Fibroblast of upper back skin (primary cell): Measurements from ENCODE around the gene ZC3H4.

ENCODE experiments used
- DNase-seq: peaks from one replicate; pipeline ENCODE4 v3.0.0-alpha.2; 2013

The ZC3H4 gene

DNA sequence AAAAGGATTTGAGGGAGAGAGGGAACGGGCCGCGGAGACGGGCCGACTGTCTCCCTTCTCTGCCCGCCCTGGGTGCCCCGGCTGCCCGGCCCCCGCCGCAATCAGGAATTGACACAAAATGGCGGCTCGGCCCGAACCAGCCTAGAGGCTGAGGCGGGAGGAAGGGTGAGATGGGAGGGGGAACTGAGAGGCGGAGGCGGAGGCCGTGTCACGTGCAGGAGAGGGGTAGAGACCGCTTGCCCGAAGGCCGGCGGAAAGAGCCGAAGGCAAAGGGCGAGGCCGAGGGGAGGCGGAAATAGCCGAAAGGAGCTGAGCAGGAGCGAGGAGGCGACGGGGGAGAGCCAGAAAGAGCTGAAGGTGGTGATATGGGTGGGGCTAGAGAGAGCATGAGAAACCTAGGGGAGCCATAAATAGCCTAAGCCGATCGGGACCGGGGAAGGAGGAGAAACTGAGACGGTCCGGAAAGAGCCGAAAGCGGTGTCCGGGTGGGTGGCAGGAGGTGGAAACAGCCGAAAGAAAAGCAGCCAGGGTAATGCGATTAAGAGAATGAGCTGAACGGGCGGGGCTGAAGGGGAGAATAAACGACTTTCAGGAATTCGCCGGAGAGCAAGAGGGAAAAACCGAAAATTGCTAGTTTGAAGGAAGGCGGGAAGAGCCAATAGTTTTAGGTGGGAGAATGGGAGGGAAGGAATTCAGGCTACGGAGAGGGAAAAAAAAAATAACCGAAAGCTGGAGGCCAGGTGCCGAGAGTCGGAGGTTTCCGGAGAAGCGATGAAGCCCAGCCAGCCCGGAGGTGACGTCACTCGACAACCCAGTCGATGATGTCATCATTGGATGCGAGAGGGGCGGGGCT is at the start of gene ZC3H4:
Gene ZC3H4 (minus strand): TSS at position 780 of the 853 bp plus-strand sequence. CDS start 1,192 bp downstream, outside the sequence.
- peak; percentile 99 for DNase-seq

GRCh38 chr19:47161876-47162489 is 48.4 kb upstream of the ZC3H4 start:
- no peak for DNase-seq

DNA sequence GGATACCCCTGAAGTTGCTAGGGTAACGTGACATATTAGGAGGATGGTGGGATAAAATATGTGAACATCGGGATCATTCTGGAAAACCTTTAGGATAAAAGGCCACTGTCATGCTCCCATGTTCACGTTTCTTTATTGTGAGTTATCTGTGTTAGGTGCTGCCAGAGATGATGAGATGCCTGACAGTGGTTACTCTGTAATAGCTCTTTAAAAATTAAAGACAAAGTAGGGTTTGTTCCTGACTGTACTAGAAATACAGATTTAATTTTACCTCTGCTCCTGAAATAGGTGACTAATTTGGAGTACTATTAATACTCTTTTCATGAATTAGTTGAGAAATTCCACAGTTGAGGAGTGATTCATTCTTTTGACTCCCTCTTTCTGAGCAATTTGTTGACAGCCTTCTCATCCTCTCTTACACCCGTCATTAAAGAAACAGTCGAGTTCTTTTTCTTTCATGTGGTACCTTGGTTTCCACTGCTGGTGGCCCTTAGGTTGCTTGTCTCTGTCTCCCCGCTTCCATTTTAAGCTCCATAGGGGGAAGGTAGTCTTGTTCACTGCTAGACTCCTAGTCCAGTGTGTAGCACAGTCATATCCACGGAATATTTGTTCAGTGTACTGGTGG is 45.4 kb upstream of the ZC3H4 start:
- peak; percentile 62 for DNase-seq

DNA sequence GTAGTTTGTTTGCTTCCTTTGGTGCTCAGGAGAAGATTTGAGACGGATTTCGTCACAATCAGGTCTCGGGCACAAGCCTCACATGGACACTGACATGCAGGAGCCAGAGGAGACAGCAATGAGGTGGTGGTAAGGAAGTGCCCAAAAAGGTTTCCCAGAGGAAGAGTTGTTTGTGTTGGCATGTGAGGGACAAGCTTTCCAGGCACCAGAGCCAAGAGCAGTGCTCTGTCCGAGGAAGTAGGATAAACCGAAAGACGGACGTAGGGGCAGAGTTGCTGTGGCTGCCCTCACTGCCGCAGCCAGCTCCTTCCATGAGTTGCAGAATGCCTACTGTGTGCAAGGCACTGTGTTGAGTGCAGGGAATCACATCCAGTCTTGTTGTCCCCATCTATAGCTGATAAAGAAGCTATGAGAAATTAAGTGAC is 44.8 kb upstream of the ZC3H4 start:
- DNase-seq, result no peak

- peak; percentile 80 for DNase-seq
Measured at GRCh38 chr19:47157431-47158321, 44.1 kb upstream of the ZC3H4 start.

GRCh38 chr19:47156861-47157430 is 43.4 kb upstream of the ZC3H4 start:
- peak; percentile 47 for DNase-seq

DNA sequence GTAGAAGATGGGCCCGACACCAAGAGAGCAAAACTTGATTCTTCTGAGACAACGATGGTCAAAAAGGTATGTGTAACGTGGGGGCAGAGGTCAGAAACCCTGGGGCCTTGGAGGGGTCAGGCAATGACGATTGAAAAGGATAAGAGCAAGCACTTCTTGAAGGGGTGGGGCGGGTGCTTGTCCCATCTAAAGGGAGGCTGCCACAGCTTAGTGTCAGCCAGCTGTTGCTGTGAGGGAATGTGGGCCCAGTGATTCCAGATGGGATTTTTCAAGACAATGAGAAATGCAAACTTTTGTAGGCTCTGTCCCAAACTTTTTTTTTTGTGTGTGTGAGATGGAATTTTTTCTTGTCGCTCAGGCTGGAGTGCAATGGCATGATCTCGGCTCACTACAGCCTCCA is 41.6 kb upstream of the ZC3H4 start:
- DNase-seq, result no peak

- DNase-seq, result no peak
Measured at GRCh38 chr19:47153266-47153665, 39.7 kb upstream of the ZC3H4 start.

GRCh38 chr19:47152632-47153031 is 39.1 kb upstream of the ZC3H4 start:
- no peak for DNase-seq

DNA sequence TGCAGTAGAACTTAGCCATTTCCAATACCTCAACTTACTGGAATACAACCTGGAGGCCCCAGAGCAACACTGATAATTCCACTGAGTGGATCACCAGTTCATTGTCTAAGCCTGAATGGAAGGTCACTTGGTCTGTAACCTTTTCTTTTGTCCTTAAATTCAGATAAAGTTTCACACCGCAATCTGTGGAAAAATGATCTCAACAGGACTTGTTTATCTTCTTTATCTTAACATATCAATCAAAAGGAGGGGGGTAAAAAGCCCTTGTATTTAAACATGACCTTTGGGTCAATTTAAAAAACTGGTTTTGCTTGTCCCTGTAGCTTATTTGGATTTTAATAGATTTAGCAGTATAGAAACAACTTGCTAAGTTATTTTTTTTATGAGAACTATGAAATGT is 38.6 kb upstream of the ZC3H4 start:
- DNase-seq, result no peak

DNA sequence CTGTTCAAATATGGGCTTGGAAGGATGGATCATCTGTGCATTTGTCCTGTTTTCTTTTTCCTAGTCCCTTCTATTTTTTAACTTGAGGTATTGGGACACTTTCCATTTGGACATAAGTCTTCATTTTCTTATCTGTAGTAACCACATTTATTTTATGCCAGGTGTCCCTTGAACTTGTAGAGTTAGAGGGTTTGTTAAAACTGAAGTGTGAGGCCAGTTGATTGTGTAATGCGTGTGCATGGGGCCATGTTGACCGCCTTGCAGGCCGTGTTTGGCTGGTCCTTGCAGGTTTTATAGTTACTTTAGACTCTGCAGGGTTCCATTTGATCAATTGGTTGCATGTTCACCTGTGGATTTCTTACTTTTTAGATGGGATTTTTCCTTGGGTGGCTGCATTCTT is 38.1 kb upstream of the ZC3H4 start:
- DNase-seq, result no peak

DNA sequence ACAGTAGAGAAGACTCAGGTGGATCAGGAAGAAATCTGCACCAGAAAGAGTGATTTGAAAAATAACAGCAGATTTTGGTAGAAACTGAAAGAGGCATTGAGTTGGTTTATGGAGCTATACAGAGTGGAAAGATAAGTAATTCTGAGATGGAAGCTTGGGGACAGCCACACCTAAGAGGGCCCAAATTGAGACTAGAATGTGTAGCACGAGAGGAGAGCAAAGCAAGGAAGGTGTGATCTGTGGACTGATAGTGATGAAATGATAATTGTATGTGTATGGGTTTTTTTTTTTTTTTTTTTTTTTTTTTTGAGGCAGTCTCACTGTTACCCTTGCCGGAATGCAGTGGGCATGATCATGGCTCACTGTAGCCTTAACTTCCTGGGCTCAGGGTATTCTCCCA is 33.3 kb upstream of the ZC3H4 start:
- no peak for DNase-seq

DNA sequence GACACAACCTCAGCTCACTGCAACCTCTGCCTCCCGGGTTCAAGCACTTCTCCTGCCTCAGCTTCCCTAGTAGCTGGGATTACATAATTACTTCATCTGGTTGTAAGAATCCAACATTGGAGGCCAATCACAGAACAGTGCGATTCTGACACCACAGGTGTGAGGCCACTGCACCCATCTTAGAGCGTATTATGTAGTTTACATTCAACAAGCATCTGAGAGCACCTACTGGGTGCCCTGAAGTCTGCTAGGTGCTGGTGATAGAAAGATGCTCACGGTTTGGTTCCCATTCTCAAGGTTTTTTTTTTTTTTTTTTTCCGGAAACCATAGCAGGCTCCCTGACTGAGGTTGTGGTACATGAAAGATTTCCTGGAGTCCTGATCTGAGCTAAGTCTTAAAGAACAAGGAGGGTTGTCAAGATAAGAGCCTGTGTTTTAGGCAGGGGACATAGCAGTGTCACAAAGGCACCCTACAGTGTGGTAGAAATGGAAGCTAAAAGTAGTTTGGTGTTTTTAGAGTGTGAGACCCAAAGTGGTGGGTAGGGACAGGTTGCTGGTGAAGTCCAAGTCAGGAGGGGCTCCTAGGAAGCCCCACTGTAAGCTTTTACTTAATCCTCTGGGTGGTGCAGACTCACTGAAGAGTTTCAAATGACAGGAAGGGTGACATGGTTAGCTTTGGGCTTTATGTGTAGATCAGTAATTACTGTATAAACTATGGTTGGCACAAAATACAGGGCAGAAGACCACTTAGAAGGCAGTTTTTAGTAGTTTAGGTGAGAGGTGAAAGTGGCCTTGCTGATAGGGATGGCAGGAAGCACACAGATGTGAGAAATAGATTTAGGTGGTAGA is 32.3 kb upstream of the ZC3H4 start:
- no peak for DNase-seq

- no peak for DNase-seq
Measured at GRCh38 chr19:47144630-47145029, 31.1 kb upstream of the ZC3H4 start.

GRCh38 chr19:47143322-47144073 is 29.9 kb upstream of the ZC3H4 start:
- no peak for DNase-seq

DNA sequence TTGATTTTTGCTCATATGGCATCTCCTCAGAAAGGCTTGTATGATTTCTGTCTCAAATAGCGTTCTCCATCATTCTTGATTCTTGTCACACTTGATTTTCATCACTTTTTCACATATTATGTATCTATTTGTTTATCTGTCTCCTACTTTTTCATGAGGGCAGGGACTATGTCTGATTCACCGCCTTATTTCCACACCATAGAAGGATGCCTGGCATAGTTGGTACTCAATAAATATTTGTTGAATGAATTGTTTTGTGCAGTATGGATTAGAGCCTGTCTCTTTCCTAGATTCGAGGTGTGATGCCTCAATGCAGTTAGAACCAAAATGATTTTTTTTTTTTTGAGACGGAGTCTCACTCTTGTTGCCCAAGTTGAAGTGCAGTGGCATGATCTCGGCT is 29.2 kb upstream of the ZC3H4 start:
- DNase-seq, result no peak

DNA sequence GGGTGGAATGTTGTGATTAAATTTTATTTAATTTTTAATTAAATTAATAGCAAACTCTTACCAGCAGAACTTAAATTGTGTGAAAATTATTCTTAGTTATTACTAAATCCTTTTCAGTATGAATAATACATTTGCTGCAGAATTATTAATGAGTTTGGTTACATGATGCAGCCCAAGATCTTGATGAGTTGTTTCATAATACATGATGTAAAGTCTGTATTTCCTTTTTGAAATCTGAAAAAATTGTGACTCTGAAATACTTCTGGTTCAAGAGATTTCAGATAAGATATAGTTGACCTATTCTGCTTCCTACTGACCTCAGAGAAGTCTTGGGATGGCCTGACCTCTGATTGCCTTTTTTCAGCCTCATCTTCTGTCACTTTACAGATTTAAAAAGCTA is 28.1 kb upstream of the ZC3H4 start:
- DNase-seq, result no peak

- DNase-seq, result peak; percentile 87
Measured at GRCh38 chr19:47141252-47141651, 27.7 kb upstream of the ZC3H4 start.

DNA sequence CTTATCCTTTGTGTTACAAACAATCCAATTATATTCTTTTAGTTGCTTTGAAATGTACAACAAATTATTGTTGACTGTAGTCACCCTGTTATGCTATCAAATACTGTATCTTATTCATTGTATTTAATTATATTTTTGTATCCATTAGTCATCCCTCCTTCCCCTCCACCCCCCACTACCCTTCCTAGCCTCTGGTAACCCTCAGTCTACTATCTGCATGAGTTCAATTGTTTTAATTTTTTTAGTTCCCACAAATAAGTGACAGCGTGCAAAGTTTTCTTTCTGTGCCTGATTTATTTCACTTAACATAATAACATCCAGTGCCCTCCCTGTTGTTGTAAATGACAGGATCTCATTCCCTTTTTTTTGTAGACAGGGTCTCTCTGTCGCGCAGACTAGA is 21.6 kb upstream of the ZC3H4 start:
- no peak for DNase-seq

DNA sequence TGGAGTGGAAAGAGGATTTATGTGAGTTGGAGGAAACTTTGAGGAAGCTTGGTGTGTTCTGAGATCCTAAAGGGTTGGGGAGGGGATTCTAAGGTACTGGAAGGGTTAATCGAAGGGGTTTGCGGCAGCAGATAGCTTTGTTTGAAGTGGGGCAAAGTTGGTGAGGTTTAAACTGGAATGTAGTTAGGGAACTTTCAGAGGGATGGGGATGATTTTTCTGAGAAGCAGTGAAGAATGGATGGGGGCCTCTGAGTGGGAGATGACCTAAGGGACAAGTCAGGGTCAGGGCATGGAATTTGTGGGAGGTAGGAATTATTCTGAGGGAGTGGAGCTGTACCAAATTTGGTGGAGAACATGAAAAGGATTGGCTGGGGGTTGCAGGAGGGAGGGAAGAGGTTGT is 21.0 kb upstream of the ZC3H4 start:
- DNase-seq, result no peak

GRCh38 chr19:47133021-47133471 is 19.5 kb upstream of the ZC3H4 start:
- DNase-seq, result no peak
